ENCODE data around the gene LCN9.

The LCN9 gene

GRCh38 chr9:135705376-135705775 lies 42.3 kb downstream of the LCN9 start:
- Histone ChIP-seq H3K27ac (replicated peaks) (no peak overlapping the region), H3K27me3 (ENCODE audit: insufficient read depth, poor library complexity, severe bottlenecking) (peaks cover 8% of the 10 kb centered on the region), H3K4me3 (replicated peaks; ENCODE audit: insufficient read depth, low read length) (no peak overlapping the region)
- DNase-seq (ENCODE audit: low read depth in 1 of 2, low spot score in 1 of 2) = no peak
- TF ChIP-seq CTCF (IDR thresholded peaks at IDR 0.05; ENCODE audit: insufficient read depth, low read length) = no peak
- TF ChIP-seq REST (IDR thresholded peaks at IDR 0.05; ENCODE audit: insufficient replicate concordance, low read depth) = no peak
- no peak for TF ChIP-seq SPI1 (IDR thresholded peaks at IDR 0.05; ENCODE audit: borderline replicate concordance, low read depth)
- TF ChIP-seq GABPA (IDR thresholded peaks at IDR 0.05; ENCODE audit: low read depth) = no peak
- no peak for TF ChIP-seq POLR2AphosphoS5 (IDR thresholded peaks at IDR 0.05; ENCODE audit: low read depth)

GRCh38 chr9:135706288-135706687 lies 43.2 kb downstream of the LCN9 start:
- peaks cover under 1% of the 10 kb centered on the region for H3K27me3 ChIP-seq (ENCODE audit: insufficient read depth, poor library complexity, severe bottlenecking)
- H3K27ac ChIP-seq (replicated peaks) = no peak overlapping the region
- TF ChIP-seq REST (IDR thresholded peaks at IDR 0.05; ENCODE audit: insufficient replicate concordance, low read depth) = no peak
- no peak for TF ChIP-seq POLR2AphosphoS5 (IDR thresholded peaks at IDR 0.05; ENCODE audit: low read depth)
- no peak for TF ChIP-seq GABPA (IDR thresholded peaks at IDR 0.05; ENCODE audit: low read depth)
- no peak for TF ChIP-seq CTCF (IDR thresholded peaks at IDR 0.05; ENCODE audit: insufficient read depth, low read length)
- TF ChIP-seq SPI1 (IDR thresholded peaks at IDR 0.05; ENCODE audit: borderline replicate concordance, low read depth) = no peak
- no peak overlapping the region for H3K4me3 ChIP-seq (replicated peaks; ENCODE audit: insufficient read depth, low read length)
- no peak for DNase-seq (ENCODE audit: low read depth in 1 of 2, low spot score in 1 of 2)

GRCh38 chr9:135707252-135708138 lies 44.4 kb downstream of the LCN9 start:
- DNase-seq (ENCODE audit: low read depth in 1 of 2, low spot score in 1 of 2) = no peak
- TF ChIP-seq POLR2AphosphoS5 (IDR thresholded peaks at IDR 0.05; ENCODE audit: low read depth) (no peak), GABPA (IDR thresholded peaks at IDR 0.05; ENCODE audit: low read depth) (no peak), SPI1 (IDR thresholded peaks at IDR 0.05; ENCODE audit: borderline replicate concordance, low read depth) (no peak), CTCF (IDR thresholded peaks at IDR 0.05; ENCODE audit: insufficient read depth, low read length) (no peak), REST (IDR thresholded peaks at IDR 0.05; ENCODE audit: insufficient replicate concordance, low read depth) (no peak)
- H3K27me3 ChIP-seq (ENCODE audit: insufficient read depth, poor library complexity, severe bottlenecking) = no peaks in the 10 kb centered on the region

More at GRCh38 chr9:135707252-135708138, 44.4 kb downstream of the LCN9 start:
- H3K27ac ChIP-seq (replicated peaks) = no peak overlapping the region
- no peak overlapping the region for H3K4me3 ChIP-seq (replicated peaks; ENCODE audit: insufficient read depth, low read length)

Measured in HL-60 (cell line).